ENCODE measurements around the gene BRSK2. TPM values are rescaled to one million over a fixed set of nuclear protein-coding genes. Genes with fewer than 3 reads are reported as not detected.
"Not testable (repeated sequence)": the region's sequence is repeated elsewhere in the genome, so short reads cannot be mapped to it uniquely, and the experiment has no call there.

BRSK2 gene
- polyA plus RNA-seq (2013, experiment 1 of 2) = 5.7 TPM
- polyA plus RNA-seq (2013, experiment 2 of 2) = 2.6 TPM

DNA sequence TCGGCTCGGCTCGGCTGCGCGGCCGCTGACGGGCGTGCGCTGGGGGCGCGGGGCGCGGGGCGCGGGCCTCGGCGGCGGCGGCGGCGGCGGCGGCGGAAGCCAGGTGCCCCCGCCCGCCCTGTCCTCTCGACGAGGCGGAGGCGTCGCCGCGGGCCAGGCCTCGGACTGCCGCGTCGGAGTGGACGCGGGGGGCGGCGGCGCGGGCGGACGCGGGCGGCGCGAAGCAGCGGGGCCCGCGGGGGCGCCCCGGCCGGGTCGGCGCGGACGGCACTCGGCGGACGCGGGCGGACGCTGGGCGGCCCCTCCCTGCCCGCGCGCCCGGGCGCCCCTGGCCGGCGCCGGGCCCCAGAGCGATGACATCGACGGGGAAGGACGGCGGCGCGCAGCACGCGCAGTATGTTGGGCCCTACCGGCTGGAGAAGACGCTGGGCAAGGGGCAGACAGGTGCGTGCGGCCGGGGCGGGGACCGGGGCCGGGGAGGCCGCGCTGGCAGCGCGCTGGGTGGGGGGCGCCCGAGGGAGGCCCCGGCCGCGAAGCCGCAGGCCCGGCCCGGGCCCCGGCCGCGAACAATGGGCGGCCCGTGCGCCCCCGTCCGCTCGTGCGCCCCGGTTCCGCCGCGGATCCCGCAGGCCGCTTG, at the start of gene BRSK2:
BRSK2 (plus strand) TSS at position 3 of the 637 bp plus-strand sequence; CDS start at position 354, 351 bp downstream.
- H3K4me3 ChIP-seq (ENCODE audit: extremely low read depth, insufficient read depth, low read length, poor library complexity, severe bottlenecking) = peak within 1 kb of the TSS; percentile 52
- H3K9me3 ChIP-seq (ENCODE audit: control insufficient read depth, low read length) = no peaks in the 10 kb centered on the region
- 0 to 1% methylated on average over 67 to 93 of the region's 119 CpGs for WGBS, 2 experiments (ENCODE audit: insufficient coverage in 2 of 2)
- peaks cover 2% of the 10 kb centered on the region for H3K4me1 ChIP-seq (ENCODE audit: control insufficient read depth, insufficient read depth, low read length, poor library complexity, severe bottlenecking)
- no peaks in the 10 kb centered on the region for H3K36me3 ChIP-seq (ENCODE audit: control insufficient read depth, insufficient read depth, low read length)
- H3K27ac ChIP-seq (ENCODE audit: low read depth, low read length, severe bottlenecking) = peak within 1 kb of the TSS; percentile 53

DNA sequence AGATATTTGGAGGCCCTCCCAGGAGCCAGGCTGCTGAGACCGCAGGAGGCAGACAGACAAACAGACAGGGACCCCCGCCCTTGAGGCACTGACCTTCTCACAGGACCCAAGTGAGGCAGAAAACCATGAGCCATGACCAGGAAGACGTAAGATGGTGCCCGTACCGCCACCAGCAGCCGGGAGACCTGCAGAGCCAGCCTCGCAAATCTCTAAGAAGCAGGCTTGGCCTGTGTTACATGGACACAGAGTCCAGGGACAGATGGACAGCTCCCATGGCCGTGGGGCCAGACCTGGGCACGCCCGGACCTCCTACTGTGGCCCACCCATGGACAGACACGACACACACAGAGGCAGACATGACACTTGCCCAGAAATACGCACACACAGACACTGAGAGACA, 49.6 kb upstream of the BRSK2 start:
- no peaks in the 10 kb centered on the region for H3K9me3 ChIP-seq (ENCODE audit: control insufficient read depth, low read length)
- no peak overlapping the region for H3K4me3 ChIP-seq (ENCODE audit: extremely low read depth, insufficient read depth, low read length, poor library complexity, severe bottlenecking)
- WGBS, 2 experiments (ENCODE audit: insufficient coverage in 2 of 2) = 77 to 87% methylated on average over 9 to 12 of the region's 12 CpGs
- no peaks in the 10 kb centered on the region for H3K36me3 ChIP-seq (ENCODE audit: control insufficient read depth, insufficient read depth, low read length)
- H3K4me1 ChIP-seq (ENCODE audit: control insufficient read depth, insufficient read depth, low read length, poor library complexity, severe bottlenecking) = no peaks in the 10 kb centered on the region
- no peak overlapping the region for H3K27ac ChIP-seq (ENCODE audit: low read depth, low read length, severe bottlenecking)

DNA sequence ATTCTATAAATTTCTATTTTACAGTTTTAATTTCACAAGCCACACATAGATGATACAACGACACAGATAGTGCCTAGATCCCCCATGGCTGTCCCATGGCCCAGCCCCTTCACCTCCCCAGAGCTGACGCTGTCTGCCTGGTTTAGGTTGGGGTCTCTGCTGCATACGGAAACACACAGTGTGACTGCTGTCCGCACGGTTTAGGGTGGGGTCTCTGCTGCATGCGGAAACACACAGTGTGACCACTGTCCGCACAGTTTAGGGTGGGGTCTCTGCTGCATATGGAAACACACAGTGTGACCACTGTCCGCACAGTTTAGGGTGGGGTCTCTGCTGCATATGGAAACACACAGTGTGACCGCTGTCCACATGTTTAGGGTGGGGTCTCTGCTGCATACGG, 48.5 kb upstream of the BRSK2 start:
- H3K36me3 ChIP-seq (ENCODE audit: control insufficient read depth, insufficient read depth, low read length); H3K4me1 ChIP-seq (ENCODE audit: control insufficient read depth, insufficient read depth, low read length, poor library complexity, severe bottlenecking); H3K27ac ChIP-seq (ENCODE audit: low read depth, low read length, severe bottlenecking); H3K4me3 ChIP-seq (ENCODE audit: extremely low read depth, insufficient read depth, low read length, poor library complexity, severe bottlenecking); H3K9me3 ChIP-seq (ENCODE audit: control insufficient read depth, low read length): not testable (repeated sequence)
- 82 to 92% methylated on average over 6 to 8 of the region's 10 CpGs for WGBS, 2 experiments (ENCODE audit: insufficient coverage in 2 of 2)

GRCh38 chr11:1341928-1342524, 47.7 kb upstream of the BRSK2 start:
- Histone ChIP-seq H3K9me3 (ENCODE audit: control insufficient read depth, low read length) (no peaks in the 10 kb centered on the region), H3K27ac (ENCODE audit: low read depth, low read length, severe bottlenecking) (no peak overlapping the region), H3K36me3 (ENCODE audit: control insufficient read depth, insufficient read depth, low read length) (no peaks in the 10 kb centered on the region), H3K4me1 (ENCODE audit: control insufficient read depth, insufficient read depth, low read length, poor library complexity, severe bottlenecking) (no peaks in the 10 kb centered on the region), H3K4me3 (ENCODE audit: extremely low read depth, insufficient read depth, low read length, poor library complexity, severe bottlenecking) (no peak overlapping the region)
- WGBS, 2 experiments (ENCODE audit: insufficient coverage in 2 of 2) = 83 to 88% methylated on average over 13 to 15 of the region's 17 CpGs

- Histone ChIP-seq H3K4me1 (ENCODE audit: control insufficient read depth, insufficient read depth, low read length, poor library complexity, severe bottlenecking) (no peaks in the 10 kb centered on the region), H3K36me3 (ENCODE audit: control insufficient read depth, insufficient read depth, low read length) (no peaks in the 10 kb centered on the region), H3K4me3 (ENCODE audit: extremely low read depth, insufficient read depth, low read length, poor library complexity, severe bottlenecking) (no peak overlapping the region), H3K27ac (ENCODE audit: low read depth, low read length, severe bottlenecking) (no peak overlapping the region), H3K9me3 (ENCODE audit: control insufficient read depth, low read length) (no peaks in the 10 kb centered on the region)
- 97% methylated on average over 8 to 10 of the region's 10 CpGs for WGBS, 2 experiments (ENCODE audit: insufficient coverage in 2 of 2)
Observed at GRCh38 chr11:1342946-1343345, 46.8 kb upstream of the BRSK2 start.

- no peaks in the 10 kb centered on the region for H3K9me3 ChIP-seq (ENCODE audit: control insufficient read depth, low read length)
- 94 to 95% methylated on average over 24 to 25 of the region's 25 CpGs for WGBS, 2 experiments (ENCODE audit: insufficient coverage in 2 of 2)
- H3K4me1 ChIP-seq (ENCODE audit: control insufficient read depth, insufficient read depth, low read length, poor library complexity, severe bottlenecking) = no peaks in the 10 kb centered on the region
- no peak overlapping the region for H3K4me3 ChIP-seq (ENCODE audit: extremely low read depth, insufficient read depth, low read length, poor library complexity, severe bottlenecking)
- H3K36me3 ChIP-seq (ENCODE audit: control insufficient read depth, insufficient read depth, low read length) = no peaks in the 10 kb centered on the region
- H3K27ac ChIP-seq (ENCODE audit: low read depth, low read length, severe bottlenecking) = no peak overlapping the region
Observed at GRCh38 chr11:1343391-1344055, 46.2 kb upstream of the BRSK2 start.

DNA sequence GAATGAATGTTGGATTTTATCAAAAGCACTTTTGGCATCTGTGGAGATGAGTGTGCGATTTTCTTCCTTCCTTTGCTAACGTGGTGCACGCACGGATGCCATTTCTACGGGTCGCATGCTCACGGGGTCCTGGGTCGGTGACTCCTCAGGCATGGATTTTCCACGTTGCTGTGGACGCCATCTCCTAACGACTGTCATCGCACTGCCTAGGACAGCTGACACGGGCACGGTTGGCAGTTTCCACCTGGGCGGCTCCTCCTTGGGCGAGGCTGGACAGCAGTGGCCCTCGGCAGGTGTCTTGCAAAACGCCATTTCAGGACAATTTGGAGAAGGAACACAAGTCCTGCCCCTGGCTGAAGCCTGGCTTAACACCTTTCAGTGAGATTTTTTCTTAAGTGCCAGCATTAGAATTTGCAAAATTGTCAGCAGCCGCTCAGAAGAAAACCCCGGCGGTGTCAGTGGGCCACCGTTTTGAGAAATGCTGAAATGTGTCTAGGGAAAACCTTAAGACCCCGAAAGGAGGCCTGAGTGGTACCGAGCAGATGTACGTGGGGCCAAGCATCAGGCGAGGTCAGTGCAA, 45.6 kb upstream of the BRSK2 start:
- Histone ChIP-seq H3K27ac (ENCODE audit: low read depth, low read length, severe bottlenecking) (no peak overlapping the region), H3K36me3 (ENCODE audit: control insufficient read depth, insufficient read depth, low read length) (no peaks in the 10 kb centered on the region), H3K9me3 (ENCODE audit: control insufficient read depth, low read length) (no peaks in the 10 kb centered on the region), H3K4me3 (ENCODE audit: extremely low read depth, insufficient read depth, low read length, poor library complexity, severe bottlenecking) (no peak overlapping the region), H3K4me1 (ENCODE audit: control insufficient read depth, insufficient read depth, low read length, poor library complexity, severe bottlenecking) (no peaks in the 10 kb centered on the region)
- 88 to 93% methylated on average over 25 to 26 of the region's 26 CpGs for WGBS, 2 experiments (ENCODE audit: insufficient coverage in 2 of 2)

DNA sequence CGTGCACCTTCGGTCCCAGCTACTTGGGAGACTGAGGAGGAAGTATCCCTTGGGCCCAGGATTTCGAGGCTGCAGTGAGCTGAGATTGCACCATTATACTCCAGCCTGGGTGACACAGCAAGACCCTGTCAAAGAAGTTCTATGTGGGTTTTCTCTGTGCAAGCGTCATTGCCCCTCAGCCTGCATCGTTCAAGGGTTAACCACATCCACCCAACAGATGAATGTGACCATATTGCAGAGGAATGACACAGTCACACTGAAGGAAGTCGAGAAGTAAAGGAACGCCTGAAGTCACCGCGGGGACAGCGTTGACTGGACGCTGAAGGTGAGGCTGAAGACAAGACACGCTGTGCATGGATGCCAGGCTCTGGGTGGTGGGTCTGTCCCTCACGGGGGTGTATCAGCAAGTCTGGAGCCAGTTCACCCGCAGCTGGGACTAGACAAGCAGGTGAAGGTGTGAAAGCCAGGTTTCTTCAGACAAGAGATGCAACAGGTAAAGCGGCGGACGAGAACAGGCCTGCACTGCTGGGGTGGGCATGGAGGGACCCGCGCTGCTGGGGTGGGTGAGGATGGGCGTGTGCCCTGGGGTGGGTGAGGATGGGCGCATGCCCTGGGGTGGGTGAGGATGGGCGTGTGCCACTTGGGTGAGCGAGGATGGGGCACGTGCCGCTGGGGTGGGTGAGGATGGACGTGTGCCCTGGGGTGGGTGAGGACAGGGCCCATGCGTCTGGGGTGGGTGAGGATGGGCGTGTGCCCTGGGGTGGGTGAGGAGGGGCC, 43.8 kb upstream of the BRSK2 start:
- Histone ChIP-seq H3K27ac (ENCODE audit: low read depth, low read length, severe bottlenecking) (no peak overlapping the region), H3K4me3 (ENCODE audit: extremely low read depth, insufficient read depth, low read length, poor library complexity, severe bottlenecking) (no peak overlapping the region), H3K9me3 (ENCODE audit: control insufficient read depth, low read length) (no peaks in the 10 kb centered on the region), H3K36me3 (ENCODE audit: control insufficient read depth, insufficient read depth, low read length) (no peaks in the 10 kb centered on the region), H3K4me1 (ENCODE audit: control insufficient read depth, insufficient read depth, low read length, poor library complexity, severe bottlenecking) (no peaks in the 10 kb centered on the region)
- WGBS, 2 experiments (ENCODE audit: insufficient coverage in 2 of 2) = 87 to 90% methylated on average over 21 to 26 of the region's 28 CpGs

DNA sequence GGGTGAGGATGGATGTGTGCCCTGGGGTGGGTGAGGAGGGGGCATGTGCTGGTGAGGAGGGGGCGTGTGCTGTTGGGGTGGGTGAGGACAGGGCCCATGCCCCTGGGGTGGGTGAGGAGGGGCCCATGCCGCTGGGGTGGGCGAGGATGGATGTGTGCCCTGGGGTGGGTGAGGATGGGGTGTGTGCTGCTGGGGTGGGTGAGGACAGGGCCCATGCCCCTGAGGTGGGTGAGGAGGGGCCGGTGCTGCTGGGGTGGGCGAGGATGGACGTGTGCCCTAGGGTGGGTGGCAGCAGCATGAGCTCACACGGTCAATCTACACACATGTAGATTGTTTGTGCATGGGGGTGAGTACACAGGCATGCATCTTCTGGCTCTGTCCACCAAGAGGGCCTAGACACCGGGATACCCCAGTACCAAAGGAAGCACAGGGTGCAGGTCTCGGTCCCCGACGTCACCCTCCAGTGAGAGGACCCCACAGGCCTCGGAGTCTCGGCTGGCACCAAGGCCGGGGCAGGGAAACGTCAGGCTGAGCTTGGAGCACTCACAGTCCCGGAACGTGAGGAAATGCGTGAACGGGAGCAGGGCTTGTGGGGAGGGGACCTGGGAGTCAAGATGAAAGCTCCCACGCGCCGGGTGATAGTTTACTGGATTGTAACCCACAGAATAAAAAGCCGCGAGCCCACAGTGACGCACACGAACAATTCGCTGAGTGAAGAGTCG, 42.9 kb upstream of the BRSK2 start:
- Histone ChIP-seq H3K36me3 (ENCODE audit: control insufficient read depth, insufficient read depth, low read length) (no peaks in the 10 kb centered on the region), H3K27ac (ENCODE audit: low read depth, low read length, severe bottlenecking) (no peak overlapping the region), H3K9me3 (ENCODE audit: control insufficient read depth, low read length) (no peaks in the 10 kb centered on the region), H3K4me3 (ENCODE audit: extremely low read depth, insufficient read depth, low read length, poor library complexity, severe bottlenecking) (no peak overlapping the region), H3K4me1 (ENCODE audit: control insufficient read depth, insufficient read depth, low read length, poor library complexity, severe bottlenecking) (no peaks in the 10 kb centered on the region)
- WGBS, 2 experiments (ENCODE audit: insufficient coverage in 2 of 2) = 87 to 92% methylated on average over 19 to 28 of the region's 28 CpGs

Measured in mesodermal cell (in vitro differentiated cells).